GM20431 (cell line): Measurements from ENCODE around the gene RBM3.

ENCODE experiments used
- in situ Hi-C: fragments of 300-500 bp; cut with MseI, MboI; formaldehyde crosslinking; loops from one replicate; pipeline ENCODE4 v1.15.0; 2020; ENCODE audit warnings: low sequenced_read_pairs; ENCODE audit not compliant: unreplicated experiment

Gene RBM3

DNA sequence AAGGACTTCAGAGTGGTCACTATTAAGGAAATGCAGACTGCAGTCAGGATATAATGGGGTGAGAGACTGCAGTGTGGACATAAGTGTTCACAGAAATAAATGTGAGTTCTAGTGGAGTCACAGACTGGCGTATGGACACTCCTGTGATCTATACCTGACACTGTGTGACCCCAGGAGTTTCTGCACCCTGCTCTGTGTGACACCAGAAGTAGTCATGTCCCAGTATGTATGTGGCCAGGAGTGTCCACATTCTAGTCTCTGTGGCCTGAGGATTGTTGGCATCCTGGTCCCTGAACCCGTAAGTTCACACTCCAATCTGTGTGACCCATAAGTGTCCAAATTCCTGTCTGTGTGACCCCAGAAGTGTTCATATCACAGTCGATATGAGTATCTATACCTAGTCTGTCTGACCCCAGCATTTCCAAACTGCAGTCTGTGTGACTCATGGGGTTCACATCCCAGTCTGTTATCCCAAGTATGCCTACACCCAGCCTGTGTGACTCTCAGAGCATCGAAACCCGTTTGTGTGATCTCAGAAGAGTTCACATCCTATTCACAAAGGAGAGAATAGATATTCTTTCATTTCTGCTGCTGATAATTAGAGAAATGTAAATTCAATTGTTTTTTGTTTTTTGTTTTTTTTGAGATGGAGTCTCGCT lies 39.3 kb downstream of the RBM3 start:
- in situ Hi-C loops, result no loop called here

DNA sequence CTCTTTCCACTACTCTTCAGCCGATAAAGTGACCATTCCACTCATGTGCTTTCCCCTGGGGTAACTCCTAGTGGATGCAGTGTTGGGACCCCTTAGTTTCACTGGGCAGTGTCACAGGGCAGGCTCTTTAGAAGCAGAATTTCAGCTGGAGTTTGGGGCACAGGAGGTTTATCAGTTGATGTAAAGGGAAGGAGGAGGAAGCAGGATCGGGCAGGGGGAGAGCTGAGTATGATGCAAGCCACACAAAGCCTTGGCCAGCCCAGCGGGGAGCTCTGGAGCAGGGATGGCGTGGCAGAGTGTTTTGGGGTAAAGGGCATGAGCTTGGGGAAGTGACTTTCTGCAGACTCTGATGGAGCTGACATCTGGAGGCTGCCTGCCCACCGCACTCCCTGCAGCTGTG lies 42.3 kb downstream of the RBM3 start:
- in situ Hi-C loops, result no loop called here

DNA sequence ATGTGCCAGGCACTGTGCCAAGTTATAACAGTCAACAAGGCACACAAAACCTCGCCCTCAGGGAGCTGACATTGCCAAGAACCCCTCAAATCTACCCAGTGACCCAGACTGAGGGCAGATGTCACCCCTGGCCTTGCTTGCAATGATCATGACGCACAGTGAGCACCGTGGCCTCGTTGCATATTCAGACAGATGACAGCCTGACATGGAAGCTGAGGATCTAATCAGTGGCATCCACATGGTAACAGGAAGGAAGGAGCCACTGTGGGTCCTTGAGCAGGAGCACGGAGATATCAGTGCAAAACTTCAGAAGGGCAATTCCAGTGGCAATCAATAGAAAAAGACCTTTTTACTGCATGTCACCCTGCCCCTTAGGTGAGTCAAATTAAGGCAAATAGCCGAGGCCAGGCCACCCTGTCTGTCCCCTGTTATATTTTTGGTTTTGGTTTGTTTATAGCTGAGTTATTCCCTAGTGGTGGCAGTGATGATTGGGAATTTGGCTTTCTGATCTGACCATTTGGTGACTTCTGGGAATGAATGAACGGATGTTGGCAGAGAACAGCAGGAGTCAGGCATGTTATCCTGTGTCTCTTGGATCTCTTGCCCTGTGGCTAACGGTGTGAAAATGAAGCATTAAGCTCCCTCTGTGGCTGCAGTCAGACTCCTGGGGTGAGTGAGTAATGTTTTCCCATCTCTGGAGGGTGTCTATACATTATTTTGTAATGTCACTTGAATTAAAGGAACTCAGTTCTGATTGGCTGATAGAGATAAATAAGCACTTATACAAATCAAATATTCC lies 43.5 kb downstream of the RBM3 start:
- in situ Hi-C loops, result no loop called here

DNA sequence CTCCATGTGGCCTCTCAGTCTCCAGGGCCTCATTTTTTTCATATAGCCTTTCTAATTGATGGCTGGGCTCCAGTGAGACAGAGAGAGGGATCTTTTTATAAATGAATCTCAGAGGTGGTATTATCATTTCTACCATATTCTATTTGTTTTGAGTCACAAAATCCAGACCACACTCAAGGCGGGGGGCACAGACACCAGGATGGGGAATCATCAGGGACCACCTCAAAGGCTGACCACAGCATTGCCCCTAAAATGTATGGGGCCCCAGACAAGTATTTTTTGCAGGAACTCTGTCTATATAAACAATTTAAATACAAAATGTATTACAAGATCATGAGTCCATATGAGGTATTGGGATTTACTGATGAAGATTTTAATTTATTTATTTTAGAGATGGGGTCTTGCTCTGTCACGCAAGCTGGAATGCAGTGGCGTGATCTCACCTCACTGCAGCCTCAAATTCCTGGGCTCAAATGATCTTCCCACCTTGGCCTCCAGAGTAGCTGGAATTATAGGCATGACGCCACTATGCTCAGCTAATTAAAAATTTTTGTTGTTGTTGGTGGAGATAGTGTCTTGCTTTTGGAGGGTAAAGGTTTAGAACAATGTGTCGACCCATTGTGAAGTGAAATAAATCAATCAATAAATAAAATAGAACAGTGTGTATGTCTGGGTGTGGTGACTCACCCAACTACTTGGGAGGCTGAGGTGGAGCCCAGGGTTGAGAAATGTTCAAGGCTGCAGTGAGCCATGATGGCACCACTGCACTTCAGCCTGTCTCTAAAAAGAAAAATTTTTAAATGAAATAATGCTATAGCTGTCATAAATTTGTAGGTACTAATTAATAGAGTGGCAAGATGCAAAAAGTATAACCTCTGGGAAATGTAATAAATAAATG lies 52.4 kb downstream of the RBM3 start:
- in situ Hi-C loops, result no loop called here
